GM12878 (cell line): ENCODE measurements around the gene JAGN1. TPM values are rescaled to one million over a fixed set of nuclear protein-coding genes. Genes with fewer than 3 reads are reported as not detected.
"Not testable (repeated sequence)": the region's sequence is repeated elsewhere in the genome, so short reads cannot be mapped to it uniquely, and the experiment has no call there.

ENCODE experiments used
- ATAC-seq: fragments of 200-7000 bp; cut with Tn5 transposase; 3 replicates; pipeline ENCODE4 v1.9.1; 2020; ENCODE audit warnings: mild to moderate bottlenecking, moderate library complexity
- BruUV-seq: library from RNA; stranded (reverse); fragments of 400-500 nt; replicated peaks from 2 replicates; lab custom pipeline; 2021; lab: Mats Ljungman, UMichigan
- CTCF ChIA-PET: fragments of 300-600 bp; sonication (Branson Sonifier 250); formaldehyde crosslinking; extraction: SDS; loops from one replicate; lab custom pipeline; 2021; ENCODE audit warnings: inconsistent platforms; lab: Yijun Ruan, JAX
- POLR2A ChIA-PET: fragments of 350-600 bp; formaldehyde crosslinking; extraction: SDS; loops from one replicate; lab custom pipeline; 2021; ENCODE audit warnings: inconsistent platforms; lab: Charles Lee
- RAD21 ChIA-PET: fragments of 300-600 bp; sonication (Branson Sonifier 250); formaldehyde crosslinking; loops from one replicate; lab custom pipeline; 2023; ENCODE audit warnings: antibody characterized with exemption; ENCODE audit not compliant: unreplicated experiment; lab: Charles Lee
- SMC1A ChIA-PET: fragments of 300-600 bp; sonication (Branson Sonifier 250); formaldehyde crosslinking; loops from one replicate; lab custom pipeline; 2023; ENCODE audit not compliant: unreplicated experiment, uncharacterized antibody; lab: Charles Lee
- DNase-seq: peaks from one replicate; pipeline ENCODE4 v3.0.0-alpha.2; 2011; ENCODE audit warnings: low read depth, low spot score
- FAIRE-seq: peaks from 3 replicates; lab custom pipeline; 2011; peaks lifted over from hg19 to GRCh38; lab: Jason Lieb, UNC
- H2AFZ ChIP-seq: 2 replicates; pipeline ENCODE4 v1.6.0; 2011; ENCODE audit warnings: low read depth, low read length, control low read depth; ENCODE audit not compliant: control insufficient read depth
- H3K27ac ChIP-seq: 2 replicates; pipeline ENCODE4 v1.5.1; 2011; ENCODE audit warnings: control low read depth; ENCODE audit not compliant: control insufficient read depth, insufficient read depth
- H3K27me3 ChIP-seq, 2 experiments: replicated peaks in 1 of 2; 2 replicates each; pipeline versions ENCODE4 v1.6.0 to v1.6.1; 2011; ENCODE audit warnings: low read length in 1 of 2; ENCODE audit not compliant: control insufficient read depth in 2 of 2, insufficient read depth in 2 of 2
- H3K36me3 ChIP-seq, 2 experiments: 2 replicates each; pipeline ENCODE4 v1.5.1; 2011; ENCODE audit warnings: low read length in 1 of 2; ENCODE audit not compliant: control insufficient read depth in 2 of 2, insufficient read depth in 2 of 2
- H3K4me1 ChIP-seq: 2 replicates; pipeline ENCODE4 v1.6.1; 2011; ENCODE audit warnings: mild to moderate bottlenecking, low read length, moderate library complexity, mixed read lengths; ENCODE audit not compliant: control insufficient read depth, insufficient read depth
- H3K4me2 ChIP-seq: 2 replicates; pipeline ENCODE4 v1.6.0; 2011; ENCODE audit warnings: control low read depth; ENCODE audit not compliant: control insufficient read depth, insufficient read depth
- H3K4me3 ChIP-seq: fragments of 200-600 bp; sonication (generic); 2 replicates; pipeline ENCODE4 v1.5.1; 2016
- H3K79me2 ChIP-seq: 2 replicates; pipeline ENCODE4 v1.6.0; 2011; ENCODE audit warnings: low read length; ENCODE audit not compliant: control insufficient read depth, insufficient read depth
- H3K9ac ChIP-seq: 2 replicates; pipeline ENCODE4 v1.8.0; 2011; ENCODE audit warnings: low read length, control low read depth, mixed read lengths; ENCODE audit not compliant: control insufficient read depth, insufficient read depth
- H3K9me3 ChIP-seq: replicated peaks from 3 replicates; pipeline ENCODE4 v1.5.1; 2011; ENCODE audit warnings: mild to moderate bottlenecking, low read length; ENCODE audit not compliant: control insufficient read depth, insufficient read depth
- H4K20me1 ChIP-seq: 2 replicates; pipeline ENCODE4 v1.6.0; 2011; ENCODE audit not compliant: control insufficient read depth, insufficient read depth
- CHD1 ChIP-seq: IDR thresholded peaks from 2 replicates; pipeline ENCODE4 v1.6.1; 2012; ENCODE audit warnings: low read depth, low read length, improper control_type of control experiment
- WGBS: methylation state at CpG from one replicate; pipeline ENCODE4 v1.1.6; 2016; ENCODE audit warnings: low lambda C conversion rate; ENCODE audit not compliant: insufficient replicate concordance, insufficient coverage; ENCODE audit errors: missing lambda C conversion rate; 5-methylcytosine and 5-hydroxymethylcytosine counted together
- in situ Hi-C: fragments of 300-500 bp; cut with MboI; formaldehyde crosslinking; loops from 9 replicates; pipeline ENCODE4 v1.14.3; 2018; ENCODE audit warnings: mixed read lengths
- intact Hi-C: fragments of 100-400 bp; cut with micrococcal nuclease; formaldehyde crosslinking; loops from one replicate; pipeline ENCODE4 v1.14.2; 2022; ENCODE audit not compliant: unreplicated experiment
- polyA plus RNA-seq, 11 experiments: library from polyadenylated mRNA; depleted of rRNA in 4 of 11; unstranded in 6 of 11; stranded (reverse) in 5 of 11; fragments of >200 nt; fragmentation: Nextera tagmentation in 4 of 11; fragmentation: Illumina TruSeq in 1 of 11; extraction: Ambion mirVana in 4 of 11; extraction: Trizol in 1 of 11; gene quantifications; 1 replicate in 1 of 11; 2 replicates in 10 of 11; pipeline versions ENCODE4 v1.2.1 to v1.2.3, GENCODE V29; 2011 to 2016; ENCODE audit warnings: inconsistent platforms in 2 of 11, missing spikeins in 2 of 11, low read depth in 1 of 11
- total RNA-seq, 4 experiments: library from RNA; depleted of rRNA in 3 of 4; stranded (reverse); fragments of >200 nt in 3 of 4; fragmentation: Illumina TruSeq in 1 of 4; extraction: Trizol in 1 of 4; gene quantifications; 2 replicates each; pipeline versions ENCODE4 v1.2.1 to v1.2.3, GENCODE V29; 2013 to 2021

The JAGN1 gene
- total and polyA plus RNA-seq, 10 of the 15 experiments (the other 5 are each of a cell fraction or from before 2014, with no cell fraction given): 23.3 to 56.0 (median 35.4) TPM

- H4K20me1 ChIP-seq: no peaks in the 10 kb centered on the region
- no peaks in the 10 kb centered on the region for H3K27me3 ChIP-seq
- ChIA-PET CTCF (interaction anchor here (1.0 kb wide), 1 partner anchor 13 kb away, joined by 3 read pairs; no protein-coding TSS in a partner anchor), RAD21 (no interaction called here), SMC1A (interaction anchor here (0.5 kb wide), 1 partner anchor 118 kb away, joined by 3 read pairs; no protein-coding TSS in a partner anchor), POLR2A (no interaction called here)
- H3K9ac ChIP-seq: no peak overlapping the region
- H3K79me2 ChIP-seq: no peaks in the 10 kb centered on the region
- no peaks in the 10 kb centered on the region for H3K36me3 ChIP-seq
- 36% methylated on average over 1 of the region's 1 CpG for WGBS
- BruUV-seq: no TSS peak
- no peak overlapping the region for H3K4me2 ChIP-seq
- H3K27ac ChIP-seq: no peak overlapping the region
- no peak overlapping the region for H3K4me3 ChIP-seq
- DNase-seq (no peak), FAIRE-seq (no peak), ATAC-seq (no peak)
- H3K4me1 ChIP-seq: no peaks in the 10 kb centered on the region
- no peaks in the 10 kb centered on the region for H3K9me3 ChIP-seq
- H2AFZ ChIP-seq: no peak overlapping the region
- in situ Hi-C loops (no loop called here), intact Hi-C loops (no loop called here)
- no peak for TF ChIP-seq CHD1
- TF ChIP-seq, all 136 proteins: peak for 0
These were observed 19.4 kb upstream of the JAGN1 start for GRCh38 chr3:9870978-9871377.

DNA sequence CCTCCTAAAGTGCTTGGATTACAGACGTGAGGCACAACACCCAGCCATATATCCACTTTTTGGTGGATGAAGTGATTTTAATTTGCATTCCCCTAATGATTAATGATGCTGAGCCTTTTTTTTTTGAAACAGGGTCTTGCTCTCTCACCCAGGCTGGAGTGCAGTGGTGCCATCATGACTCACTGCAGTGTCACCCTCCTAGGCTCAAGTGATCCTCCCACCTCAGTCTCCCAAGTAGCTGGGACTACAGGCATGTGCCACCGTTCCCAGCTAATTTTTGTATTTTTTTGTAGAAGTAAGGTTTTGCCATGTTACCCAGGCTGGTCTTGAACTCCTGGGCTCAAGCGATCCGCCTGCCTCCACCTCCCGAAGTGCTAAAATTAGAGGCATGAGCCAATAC lies 18.3 kb upstream of the JAGN1 start:
- H4K20me1 ChIP-seq, DNase-seq, H2AFZ ChIP-seq, H3K27ac ChIP-seq, H3K36me3 ChIP-seq, H3K4me1 ChIP-seq, H3K4me2 ChIP-seq, RAD21 ChIA-PET, intact Hi-C loops, H3K4me3 ChIP-seq, H3K9ac ChIP-seq, CTCF ChIA-PET, BruUV-seq, SMC1A ChIA-PET, ATAC-seq, H3K27me3 ChIP-seq, in situ Hi-C loops, FAIRE-seq, POLR2A ChIA-PET, H3K9me3 ChIP-seq, H3K79me2 ChIP-seq: not testable (repeated sequence)
- 27% methylated on average over 5 of the region's 5 CpGs for WGBS
